Activated T-helper 2 cell treated with anti-CD3 and anti-CD28 coated beads, Interferon-gamma antibody, Interleukin-2, Interleukin-4, amounts not matched to agents 10 μg/mL and 5 μg/mL and 100 μg/mL, durations not matched to agents 14 hours and 24 hours and 36 hours (primary cell): ENCODE results near the gene NOLC1. TPM values are rescaled to one million over a fixed set of nuclear protein-coding genes. Genes with fewer than 3 reads are reported as not detected.
"Not testable (repeated sequence)": the region's sequence is repeated elsewhere in the genome, so short reads cannot be mapped to it uniquely, and the experiment has no call there.

ENCODE experiments used
- DNase-seq: peaks from one replicate; pipeline ENCODE4 v3.0.0; 2021; ENCODE audit warnings: low spot score
- H3K27ac Mint-ChIP-seq: one replicate; pipeline ENCODE4 v1.8.0; 2021; ENCODE audit warnings: mixed read lengths
- H3K27me3 Mint-ChIP-seq: one replicate; pipeline ENCODE4 v1.8.0; 2021; ENCODE audit warnings: low read depth, mixed read lengths
- H3K36me3 Mint-ChIP-seq: one replicate; pipeline ENCODE4 v1.8.0; 2021; ENCODE audit warnings: low read depth, mixed read lengths
- H3K4me1 Mint-ChIP-seq: one replicate; pipeline ENCODE4 v1.8.0; 2021; ENCODE audit warnings: low read depth, mixed read lengths
- H3K4me3 Mint-ChIP-seq: one replicate; pipeline ENCODE4 v1.8.0; 2021; ENCODE audit warnings: low read depth, mild to moderate bottlenecking, moderate library complexity, mixed read lengths
- H3K9me3 Mint-ChIP-seq: one replicate; pipeline ENCODE4 v1.8.0; 2021; ENCODE audit warnings: mixed read lengths
- intact Hi-C: fragments of 100-400 bp; cut with micrococcal nuclease; formaldehyde crosslinking; loops from one replicate; pipeline ENCODE4 v1.15.1; 2023
- total RNA-seq: library from RNA; stranded (reverse); gene quantifications from 2 replicates; pipeline ENCODE4 v1.2.3, GENCODE V29; 2022

NOLC1 gene
- total RNA-seq, 1 donor from 2014 or later: 196 TPM

- intact Hi-C loops: no loop called here
- Mint-ChIP-seq H3K4me3 (no peak overlapping the region), H3K36me3 (no peaks in the 10 kb centered on the region), H3K4me1 (no peaks in the 10 kb centered on the region), H3K27ac (no peak overlapping the region), H3K9me3 (no peaks in the 10 kb centered on the region), H3K27me3 (peaks cover 8% of the 10 kb centered on the region)
- no peak for DNase-seq
Measured at GRCh38 chr10:102175415-102175814, 23.2 kb downstream of the NOLC1 start.

GRCh38 chr10:102184606-102185005, 32.4 kb downstream of the NOLC1 start:
- DNase-seq: no peak
- no peak overlapping the region for H3K4me3 Mint-ChIP-seq
- intact Hi-C loops: no loop called here
- H3K9me3 Mint-ChIP-seq: peaks cover 22% of the 10 kb centered on the region
- H3K27me3 Mint-ChIP-seq: no peaks in the 10 kb centered on the region
- H3K4me1 Mint-ChIP-seq: peaks cover 10% of the 10 kb centered on the region
- H3K27ac Mint-ChIP-seq: no peak overlapping the region
- H3K36me3 Mint-ChIP-seq: no peaks in the 10 kb centered on the region

GRCh38 chr10:102185272-102185671, 33.1 kb downstream of the NOLC1 start:
- H3K27me3 Mint-ChIP-seq: no peaks in the 10 kb centered on the region
- no peak for DNase-seq
- peaks cover 12% of the 10 kb centered on the region for H3K4me1 Mint-ChIP-seq
- H3K36me3 Mint-ChIP-seq: no peaks in the 10 kb centered on the region
- no peak overlapping the region for H3K4me3 Mint-ChIP-seq
- H3K9me3 Mint-ChIP-seq: peaks cover 22% of the 10 kb centered on the region
- no peak overlapping the region for H3K27ac Mint-ChIP-seq
- intact Hi-C loops: no loop called here

- H3K4me1 Mint-ChIP-seq: peaks cover 12% of the 10 kb centered on the region
- no peak overlapping the region for H3K4me3 Mint-ChIP-seq
- DNase-seq: no peak
- peaks cover 22% of the 10 kb centered on the region for H3K9me3 Mint-ChIP-seq
- H3K27ac Mint-ChIP-seq: no peak overlapping the region
- H3K27me3 Mint-ChIP-seq: no peaks in the 10 kb centered on the region
- no peaks in the 10 kb centered on the region for H3K36me3 Mint-ChIP-seq
- intact Hi-C loops: no loop called here
Measured at GRCh38 chr10:102185811-102186527, 33.8 kb downstream of the NOLC1 start.

GRCh38 chr10:102188298-102188940, 36.2 kb downstream of the NOLC1 start:
- peaks cover 12% of the 10 kb centered on the region for H3K4me1 Mint-ChIP-seq
- no peak overlapping the region for H3K4me3 Mint-ChIP-seq
- peaks cover 44% of the 10 kb centered on the region for H3K9me3 Mint-ChIP-seq
- no peak for DNase-seq
- peaks cover 3% of the 10 kb centered on the region for H3K36me3 Mint-ChIP-seq
- intact Hi-C loops: no loop called here
- no peaks in the 10 kb centered on the region for H3K27me3 Mint-ChIP-seq
- H3K27ac Mint-ChIP-seq: no peak overlapping the region

- H3K4me3 Mint-ChIP-seq, H3K27me3 Mint-ChIP-seq, H3K36me3 Mint-ChIP-seq, intact Hi-C loops: not testable (repeated sequence)
- H3K9me3 Mint-ChIP-seq: peaks cover 45% of the 10 kb centered on the region
- peak; percentile 33 for DNase-seq
- peak overlapping the region; percentile 71 for H3K27ac Mint-ChIP-seq
- peaks cover 12% of the 10 kb centered on the region for H3K4me1 Mint-ChIP-seq
Measured at GRCh38 chr10:102188941-102189898, 37.0 kb downstream of the NOLC1 start.

- Mint-ChIP-seq H3K4me1 (peaks cover 18% of the 10 kb centered on the region), H3K27ac (no peak overlapping the region), H3K9me3 (peaks cover 25% of the 10 kb centered on the region), H3K27me3 (no peaks in the 10 kb centered on the region), H3K36me3 (peaks cover 3% of the 10 kb centered on the region), H3K4me3 (no peak overlapping the region)
- intact Hi-C loops: no loop called here
- no peak for DNase-seq
Measured at GRCh38 chr10:102191956-102192355, 39.8 kb downstream of the NOLC1 start.

- peaks cover 3% of the 10 kb centered on the region for H3K36me3 Mint-ChIP-seq
- DNase-seq: no peak
- H3K4me3 Mint-ChIP-seq: no peak overlapping the region
- peaks cover 25% of the 10 kb centered on the region for H3K9me3 Mint-ChIP-seq
- H3K27ac Mint-ChIP-seq: no peak overlapping the region
- intact Hi-C loops: no loop called here
- no peaks in the 10 kb centered on the region for H3K27me3 Mint-ChIP-seq
- peaks cover 8% of the 10 kb centered on the region for H3K4me1 Mint-ChIP-seq
Measured at GRCh38 chr10:102195296-102195870, 43.2 kb downstream of the NOLC1 start.

- Mint-ChIP-seq H3K27ac (peak overlapping the region; percentile 82), H3K9me3 (peaks cover 18% of the 10 kb centered on the region), H3K36me3 (no peaks in the 10 kb centered on the region), H3K4me3 (no peak overlapping the region), H3K27me3 (no peaks in the 10 kb centered on the region), H3K4me1 (peaks cover 8% of the 10 kb centered on the region)
- intact Hi-C loops: no loop called here
- DNase-seq: no peak
Measured at GRCh38 chr10:102196893-102197292, 44.7 kb downstream of the NOLC1 start.

GRCh38 chr10:102198027-102198426, 45.8 kb downstream of the NOLC1 start:
- Mint-ChIP-seq H3K4me1 (peaks cover 14% of the 10 kb centered on the region), H3K9me3 (peaks cover 6% of the 10 kb centered on the region), H3K27ac (no peak overlapping the region), H3K4me3 (no peak overlapping the region), H3K36me3 (no peaks in the 10 kb centered on the region), H3K27me3 (peaks cover 3% of the 10 kb centered on the region)
- DNase-seq: no peak
- intact Hi-C loops: no loop called here

GRCh38 chr10:102200751-102201640, 48.8 kb downstream of the NOLC1 start:
- Mint-ChIP-seq H3K9me3 (peaks cover 4% of the 10 kb centered on the region), H3K4me1 (peaks cover 12% of the 10 kb centered on the region), H3K4me3 (no peak overlapping the region), H3K36me3 (peaks cover 6% of the 10 kb centered on the region), H3K27ac (no peak overlapping the region), H3K27me3 (peaks cover 3% of the 10 kb centered on the region)
- DNase-seq: no peak
- intact Hi-C loops: no loop called here

GRCh38 chr10:102202386-102202785, 50.2 kb downstream of the NOLC1 start:
- Mint-ChIP-seq H3K4me1 (peaks cover 5% of the 10 kb centered on the region), H3K27ac (no peak overlapping the region), H3K36me3 (peaks cover 6% of the 10 kb centered on the region), H3K27me3 (peaks cover 3% of the 10 kb centered on the region), H3K9me3 (peaks cover 4% of the 10 kb centered on the region), H3K4me3 (no peak overlapping the region)
- intact Hi-C loops: no loop called here
- no peak for DNase-seq
